T-helper 2 cell treated with Interferon-gamma antibody and Interleukin-4, amounts not matched to agents 100 ng/mL and 5 ng/mL, for 36 hours (primary cell): ENCODE measurements around the gene GLIS2. TPM values are rescaled to one million over a fixed set of nuclear protein-coding genes. Genes with fewer than 3 reads are reported as not detected.

Experiments used
- intact Hi-C: fragments of 100-400 bp; cut with micrococcal nuclease; formaldehyde crosslinking; loops from one replicate; pipeline ENCODE4 v1.15.1; 2023
- total RNA-seq: library from RNA; stranded (reverse); gene quantifications from 2 replicates; pipeline ENCODE4 v1.2.3, GENCODE V29; 2022

GLIS2 gene
- total RNA-seq, 1 donor from 2014 or later, result 0.64 TPM

DNA sequence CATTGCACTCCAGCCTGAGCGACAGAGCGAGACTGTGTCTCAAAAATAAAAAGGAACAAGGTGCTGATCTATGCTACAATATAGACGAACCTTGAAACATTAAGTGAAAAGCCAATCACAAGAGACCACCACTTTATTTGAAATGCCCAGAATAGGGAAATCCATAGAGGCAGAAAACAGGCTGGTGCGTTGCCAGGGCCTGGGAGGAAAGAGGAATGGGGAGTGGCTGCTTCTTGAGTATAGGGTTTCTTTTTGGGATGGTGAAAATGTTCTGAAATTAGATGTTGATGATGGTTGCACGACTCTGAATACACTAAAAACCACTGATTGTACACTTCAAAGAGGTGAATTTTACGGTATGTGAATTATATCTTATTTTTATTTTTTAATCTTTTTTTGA is 20.3 kb upstream of the GLIS2 start:
- intact Hi-C loops, result no loop called here

DNA sequence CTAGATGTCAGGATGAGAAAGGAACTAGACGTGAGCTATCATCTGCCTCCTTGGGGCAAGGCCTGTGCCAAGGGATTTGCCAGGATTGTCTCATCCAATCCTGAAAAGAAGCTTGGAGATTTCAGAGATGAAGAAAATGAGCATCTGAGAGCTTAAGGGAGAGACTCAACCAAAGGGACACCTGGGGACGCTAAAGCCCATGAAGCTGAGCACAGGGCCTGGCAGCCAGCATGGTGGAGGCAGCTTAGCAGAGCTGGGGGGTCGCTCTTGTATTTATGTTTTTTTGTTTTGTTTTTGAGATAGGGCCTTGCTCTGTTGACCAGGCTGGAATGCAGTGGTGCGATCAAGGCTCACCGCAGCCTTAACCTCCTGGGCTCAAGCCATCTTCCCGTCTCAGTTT is 18.4 kb upstream of the GLIS2 start:
- intact Hi-C loops, result no loop called here

DNA sequence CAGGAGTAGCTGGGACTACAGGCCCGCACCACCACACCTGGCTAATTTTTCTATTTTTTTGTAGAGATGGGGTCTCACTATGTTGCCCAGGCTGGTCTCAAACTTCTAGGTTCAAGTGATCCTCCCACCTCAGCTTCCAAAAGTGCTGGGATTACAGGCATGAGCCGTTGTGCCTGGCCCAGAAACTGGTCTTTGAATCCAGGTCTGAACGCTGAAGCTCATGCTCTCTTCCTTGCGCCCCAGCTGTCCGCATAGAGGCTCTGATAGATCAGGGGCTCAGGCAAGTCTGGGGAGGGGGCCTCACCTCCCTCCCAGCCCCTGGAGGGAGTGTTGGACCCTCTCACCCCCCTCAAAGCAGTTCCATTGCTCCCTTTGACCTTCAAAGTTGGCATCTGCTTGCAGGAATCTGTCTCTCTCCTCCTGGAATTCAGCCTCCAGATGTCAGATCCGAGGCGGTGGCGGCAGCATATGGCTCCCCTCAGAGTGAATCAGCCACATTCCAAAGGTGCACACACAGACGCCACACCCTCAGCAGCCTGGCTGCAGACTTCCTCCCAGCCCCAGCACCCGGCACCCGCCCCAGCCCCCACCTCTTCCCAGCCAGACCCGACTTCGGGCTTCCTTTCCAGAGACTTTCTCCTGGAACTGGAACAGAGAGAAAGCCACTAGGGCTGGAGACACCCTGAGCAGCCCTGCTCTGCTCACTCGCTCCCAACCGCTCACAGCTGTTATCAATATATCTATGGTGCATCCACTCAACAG is 16.9 kb upstream of the GLIS2 start:
- intact Hi-C loops, result no loop called here

- intact Hi-C loops, result no loop called here
Measured at GRCh38 chr16:4301177-4301576, 14.7 kb upstream of the GLIS2 start.

GRCh38 chr16:4301968-4302367 is 13.9 kb upstream of the GLIS2 start:
- intact Hi-C loops, result no loop called here

- intact Hi-C loops, result no loop called here
Measured at GRCh38 chr16:4303973-4304372, 11.9 kb upstream of the GLIS2 start.

- intact Hi-C loops, result loop anchor here (1.0 to 5.0 kb wide), 7 partner anchors 35 to 651 kb away; partner anchors contain the start of genes ADCY9, DNAJA3, NMRAL1 and PAM16
Measured at GRCh38 chr16:4306470-4307214, 9.2 kb upstream of the GLIS2 start.

GRCh38 chr16:4307215-4308037 is 8.4 kb upstream of the GLIS2 start:
- intact Hi-C loops, result loop anchor here (1.0 to 5.0 kb wide), 7 partner anchors 36 to 650 kb away; partner anchors contain the start of genes ADCY9, DNAJA3, NMRAL1 and PAM16

- intact Hi-C loops, result loop anchor here (5.0 kb wide), 2 partner anchors 192 to 648 kb away; partner anchors contain the start of genes ADCY9 and SEC14L5
Measured at GRCh38 chr16:4309102-4309832, 6.6 kb upstream of the GLIS2 start.

- intact Hi-C loops, result loop anchor here (5.0 kb wide), 2 partner anchors 193 to 647 kb away; partner anchors contain the start of genes ADCY9 and SEC14L5
Measured at GRCh38 chr16:4309833-4310266, 6.0 kb upstream of the GLIS2 start.

GRCh38 chr16:4313563-4314531 is 2.0 kb upstream of the GLIS2 start:
- intact Hi-C loops, result no loop called here

DNA sequence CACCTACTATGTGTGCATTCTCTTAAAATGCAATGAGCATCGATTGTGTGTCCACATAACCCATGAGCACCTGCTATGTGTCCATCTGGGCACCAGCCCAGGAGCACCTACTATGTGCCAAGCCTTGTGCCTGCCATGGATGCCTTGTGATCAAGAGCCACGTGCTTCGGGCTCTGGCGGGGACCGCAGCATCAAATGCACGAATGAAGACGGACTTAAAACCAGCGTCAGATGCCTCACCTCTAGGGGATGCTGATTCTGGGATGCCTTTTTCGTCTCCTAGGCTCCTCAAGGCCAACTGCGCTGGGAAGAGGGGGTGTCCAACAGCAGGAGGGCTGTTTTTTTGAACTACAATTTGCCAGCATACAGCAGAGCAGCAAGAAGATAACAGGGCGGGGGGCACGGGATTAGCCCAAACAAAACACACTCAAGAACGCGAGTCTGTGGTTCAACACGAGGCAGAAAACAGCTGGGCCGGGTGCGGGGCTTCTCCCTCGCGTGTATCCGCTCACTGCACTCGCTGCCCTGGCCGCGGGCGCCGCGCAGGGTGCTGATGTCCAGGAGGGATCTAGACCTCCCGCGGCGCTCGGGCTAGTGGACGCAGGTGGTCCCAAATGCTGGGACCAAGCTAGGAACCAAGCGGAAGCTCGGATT is 1.2 kb upstream of the GLIS2 start:
- intact Hi-C loops, result no loop called here

DNA sequence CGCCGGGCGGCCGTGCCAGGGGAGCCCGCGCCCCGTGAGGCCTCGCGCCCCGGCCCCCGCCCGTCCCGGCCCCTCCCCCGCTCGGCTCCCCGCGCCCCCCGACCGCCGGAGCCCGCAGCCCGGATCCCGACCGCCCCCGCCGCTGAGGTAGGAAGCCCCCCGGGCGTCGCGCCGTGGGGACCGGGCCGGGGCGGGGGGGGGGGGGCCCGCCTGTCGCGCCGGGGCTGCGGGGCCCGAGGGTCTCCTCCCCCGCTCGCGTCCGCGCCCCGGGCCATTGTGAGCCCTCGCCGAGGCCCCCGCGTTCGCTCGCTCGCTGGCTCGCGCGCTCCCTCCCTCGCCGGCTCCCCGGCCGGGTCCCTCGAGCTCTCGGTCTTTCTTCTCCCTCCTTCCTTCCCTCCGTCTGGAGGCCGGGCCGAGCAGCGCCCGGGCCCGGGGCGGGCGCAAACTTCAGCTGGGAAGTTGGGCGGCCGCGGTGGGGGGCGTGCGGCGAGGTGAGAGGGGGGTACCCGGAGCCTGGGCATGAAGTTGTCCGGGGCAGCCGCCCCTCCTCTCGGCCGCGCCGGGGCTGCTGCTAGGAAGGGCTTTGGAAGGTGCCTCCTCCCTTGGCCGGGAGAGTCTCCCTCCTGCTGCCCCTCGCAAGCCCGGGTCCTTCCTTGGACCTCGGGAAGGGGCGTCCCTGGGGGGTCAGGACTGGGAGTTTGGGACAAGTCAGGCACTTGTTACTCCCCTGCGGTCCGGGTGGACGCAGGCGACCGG is 419 bp downstream of the GLIS2 start:
- intact Hi-C loops, result no loop called here

DNA sequence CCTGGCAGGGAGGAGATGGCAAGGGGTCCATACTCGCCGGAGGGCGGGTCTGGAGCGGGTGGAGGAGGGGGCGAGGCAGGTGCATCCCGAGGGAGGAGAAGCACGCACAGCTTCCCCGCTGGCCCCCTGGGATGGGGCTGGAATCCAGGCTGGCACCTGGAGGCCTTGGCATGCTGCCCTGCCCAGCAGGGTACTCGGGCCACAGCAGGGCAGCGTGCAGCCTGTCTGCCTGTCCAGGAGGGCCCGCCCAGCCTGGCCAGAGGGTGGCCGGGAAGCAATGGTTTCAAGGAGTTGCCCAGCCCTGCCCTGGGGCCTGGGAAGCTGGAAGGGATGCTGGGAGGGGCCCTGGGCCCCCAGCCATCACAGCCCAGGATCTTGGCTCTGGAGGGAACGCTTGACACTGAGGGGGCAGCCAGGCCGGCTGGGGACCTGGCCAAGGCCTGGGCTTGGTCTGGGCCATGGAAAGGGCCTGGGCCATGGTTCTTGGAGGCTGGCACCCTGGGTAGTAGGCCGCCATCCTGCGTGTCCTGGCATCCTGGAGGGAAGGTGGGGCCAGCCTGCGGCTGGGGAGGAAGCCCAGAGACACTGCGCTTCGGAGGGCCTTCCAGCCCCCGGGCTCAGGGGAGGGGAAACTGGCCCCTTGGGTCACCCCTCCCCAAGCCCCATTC is 1.1 kb downstream of the GLIS2 start:
- intact Hi-C loops, result no loop called here

- intact Hi-C loops, result no loop called here
Measured at GRCh38 chr16:4317532-4318450, 1.9 kb downstream of the GLIS2 start.

GRCh38 chr16:4318451-4318910 is 2.6 kb downstream of the GLIS2 start:
- intact Hi-C loops, result no loop called here

DNA sequence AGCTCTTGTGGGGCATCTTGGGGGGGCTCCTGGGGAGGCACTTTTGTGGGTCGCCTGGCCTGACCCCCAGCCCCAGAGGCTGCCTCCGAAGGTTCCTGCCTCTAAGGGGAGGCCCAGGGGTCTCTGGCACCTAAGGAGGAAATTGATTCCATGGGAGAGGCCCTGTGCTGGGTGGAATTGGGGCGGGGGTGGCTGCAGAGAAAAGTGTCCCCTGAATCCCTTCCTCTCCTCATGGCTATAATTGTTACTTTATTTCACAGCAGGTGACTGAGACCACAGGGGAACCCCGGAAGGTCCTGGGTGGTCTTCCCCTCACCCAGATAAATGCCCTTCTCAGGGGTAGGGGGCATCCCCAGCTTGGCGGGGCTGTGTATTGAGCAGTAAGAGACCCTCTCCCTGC is 3.1 kb downstream of the GLIS2 start:
- intact Hi-C loops, result no loop called here
